Right forelimb (tissue), 1 donor: Measurements from ENCODE around the gene C9orf72.

Experiments
- DNase-seq: peaks from one replicate; pipeline ENCODE4 v3.0.0-alpha.2; 2018

C9orf72 gene

GRCh38 chr9:27537756-27538155, 35.5 kb downstream of the C9orf72 start:
- DNase-seq: no peak

GRCh38 chr9:27537027-27537435, 36.2 kb downstream of the C9orf72 start:
- DNase-seq: no peak

GRCh38 chr9:27536168-27536567, 37.1 kb downstream of the C9orf72 start:
- no peak for DNase-seq

GRCh38 chr9:27535701-27536118, 37.6 kb downstream of the C9orf72 start:
- DNase-seq: no peak

GRCh38 chr9:27534658-27535209, 38.5 kb downstream of the C9orf72 start:
- no peak for DNase-seq

GRCh38 chr9:27534131-27534530, 39.1 kb downstream of the C9orf72 start:
- DNase-seq: no peak

- no peak for DNase-seq
Observed at GRCh38 chr9:27533311-27533710, 40.0 kb downstream of the C9orf72 start.

- DNase-seq: no peak
Observed at GRCh38 chr9:27532046-27532445, 41.2 kb downstream of the C9orf72 start.

- no peak for DNase-seq
Observed at GRCh38 chr9:27530915-27531755, 42.1 kb downstream of the C9orf72 start.

GRCh38 chr9:27529316-27530278, 43.7 kb downstream of the C9orf72 start, which contains the start of gene MOB3B:
Gene MOB3B, minus strand, starts transcription at chr9:27529814. Its CDS starts 74,264 bp downstream, at chr9:27455550.
- peak; percentile 92 for DNase-seq

GRCh38 chr9:27528886-27529315, 44.4 kb downstream of the C9orf72 start:
- peak; percentile 79 for DNase-seq

- peak; percentile 84 for DNase-seq
Observed at GRCh38 chr9:27528076-27528885, 45.0 kb downstream of the C9orf72 start.

GRCh38 chr9:27527702-27528075, 45.6 kb downstream of the C9orf72 start:
- DNase-seq: peak; percentile 45

- DNase-seq: no peak
Observed at GRCh38 chr9:27524236-27524635, 49.0 kb downstream of the C9orf72 start, which contains the start of gene IFNK. Gene IFNK, plus strand, starts transcription at chr9:27524290. Its CDS starts 47 bp downstream, at chr9:27524337.

GRCh38 chr9:27523141-27523540, 50.1 kb downstream of the C9orf72 start:
- DNase-seq: no peak

- DNase-seq: no peak
Observed at GRCh38 chr9:27520986-27521385, 52.3 kb downstream of the C9orf72 start.

- no peak for DNase-seq
Observed at GRCh38 chr9:27519466-27520465, 53.5 kb downstream of the C9orf72 start.

- DNase-seq: no peak
Observed at GRCh38 chr9:27518809-27519208, 54.5 kb downstream of the C9orf72 start.

- DNase-seq: no peak
Observed at GRCh38 chr9:27518006-27518405, 55.3 kb downstream of the C9orf72 start.

- peak; percentile 54 for DNase-seq
Observed at GRCh38 chr9:27514551-27514950, 58.7 kb downstream of the C9orf72 start.

GRCh38 chr9:27511771-27512170, 61.5 kb downstream of the C9orf72 start:
- DNase-seq: no peak
